ENCODE measurements around the gene WDR7. TPM values are rescaled to one million over a fixed set of nuclear protein-coding genes. Genes with fewer than 3 reads are reported as not detected.

The WDR7 gene
- total RNA-seq, 1 donor from 2014 or later: 67.3 TPM

GRCh38 chr18:56934131-56934530, 283.0 kb downstream of the WDR7 start:
- peaks cover 4 to 5% (median 4%) of the 10 kb centered on the region in 3 donors for H3K36me3 ChIP-seq (ENCODE audit: control insufficient read depth in 3 of 3, insufficient read depth in 3 of 3, low read length in 3 of 3)
- no peak overlapping the region for H3K9ac ChIP-seq (ENCODE audit: low read depth in 1 of 3, low read length in 3 of 3)
- no peaks in the 10 kb centered on the region for H3K9me3 ChIP-seq (ENCODE audit: control insufficient read depth in 3 of 3, low read length in 3 of 3)
- no peak overlapping the region for H3K4me3 ChIP-seq (ENCODE audit: low read length in 3 of 3)
- no peaks in the 10 kb centered on the region for H3K27me3 ChIP-seq (ENCODE audit: control insufficient read depth in 3 of 3, insufficient read depth in 3 of 3, low read length in 3 of 3)
- H3K27ac ChIP-seq (ENCODE audit: low read depth, low read length): no peak overlapping the region
- H3K4me1 ChIP-seq (ENCODE audit: control insufficient read depth in 3 of 3, insufficient read depth in 3 of 3, low read length in 3 of 3): no peaks in the 10 kb centered on the region

DNA sequence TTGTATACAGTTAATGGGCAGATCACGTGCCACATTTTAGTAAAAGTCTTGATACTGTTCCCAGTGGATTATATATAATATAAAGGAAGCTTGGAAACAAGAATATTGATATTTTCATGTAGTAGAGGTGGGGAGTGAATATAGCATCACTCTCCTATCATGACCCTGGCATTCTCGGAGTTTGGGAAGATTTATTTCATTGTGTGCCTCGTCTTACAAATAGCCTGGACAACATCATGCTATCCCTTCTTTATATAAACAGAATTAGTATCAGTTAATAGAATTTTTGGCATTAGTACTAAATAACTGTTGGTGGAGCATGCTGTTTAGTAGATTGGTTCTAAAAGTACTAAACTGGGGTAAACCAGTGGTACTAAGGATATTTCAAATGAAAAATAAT, 283.7 kb downstream of the WDR7 start:
- H3K4me3 ChIP-seq (ENCODE audit: low read length in 3 of 3): no peak overlapping the region
- no peaks in the 10 kb centered on the region for H3K9me3 ChIP-seq (ENCODE audit: control insufficient read depth in 3 of 3, low read length in 3 of 3)
- no peaks in the 10 kb centered on the region for H3K4me1 ChIP-seq (ENCODE audit: control insufficient read depth in 3 of 3, insufficient read depth in 3 of 3, low read length in 3 of 3)
- no peaks in the 10 kb centered on the region for H3K27me3 ChIP-seq (ENCODE audit: control insufficient read depth in 3 of 3, insufficient read depth in 3 of 3, low read length in 3 of 3)
- H3K27ac ChIP-seq (ENCODE audit: low read depth, low read length): no peak overlapping the region
- H3K36me3 ChIP-seq (ENCODE audit: control insufficient read depth in 3 of 3, insufficient read depth in 3 of 3, low read length in 3 of 3): peaks cover 4 to 5% (median 4%) of the 10 kb centered on the region in 3 donors
- H3K9ac ChIP-seq (ENCODE audit: low read depth in 1 of 3, low read length in 3 of 3): no peak overlapping the region

DNA sequence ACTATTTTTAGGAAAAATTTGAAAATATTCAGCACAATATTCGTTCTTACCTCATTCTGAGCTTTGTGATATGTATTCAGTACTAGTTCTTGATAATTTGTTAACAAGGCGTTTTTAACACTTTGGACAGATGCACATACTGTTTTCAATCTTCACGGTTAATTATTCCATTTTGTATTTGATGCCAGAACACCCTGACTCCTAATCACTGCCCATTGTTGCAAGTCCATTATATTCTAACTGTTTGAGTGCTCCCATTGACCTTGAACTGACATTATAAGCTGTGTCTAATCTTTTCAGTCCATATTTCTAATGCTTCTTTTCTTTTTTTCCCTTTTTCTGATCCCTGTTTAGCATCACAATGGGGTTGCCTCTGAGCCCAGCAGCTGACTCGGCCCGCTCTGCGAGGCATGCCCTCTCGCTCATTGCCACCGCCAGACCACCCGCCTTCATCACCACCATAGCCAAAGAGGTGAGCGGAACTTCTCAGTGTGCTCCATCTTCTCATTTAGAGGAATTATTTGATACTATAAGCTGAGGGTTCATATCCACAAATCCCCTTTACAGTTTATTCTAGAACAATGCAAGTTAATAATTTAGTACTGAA, 284.4 kb downstream of the WDR7 start:
- no peak overlapping the region for H3K9ac ChIP-seq (ENCODE audit: low read depth in 1 of 3, low read length in 3 of 3)
- H3K9me3 ChIP-seq (ENCODE audit: control insufficient read depth in 3 of 3, low read length in 3 of 3): no peaks in the 10 kb centered on the region
- H3K36me3 ChIP-seq (ENCODE audit: control insufficient read depth in 3 of 3, insufficient read depth in 3 of 3, low read length in 3 of 3): peaks cover 4 to 5% (median 4%) of the 10 kb centered on the region in 3 donors

DNA sequence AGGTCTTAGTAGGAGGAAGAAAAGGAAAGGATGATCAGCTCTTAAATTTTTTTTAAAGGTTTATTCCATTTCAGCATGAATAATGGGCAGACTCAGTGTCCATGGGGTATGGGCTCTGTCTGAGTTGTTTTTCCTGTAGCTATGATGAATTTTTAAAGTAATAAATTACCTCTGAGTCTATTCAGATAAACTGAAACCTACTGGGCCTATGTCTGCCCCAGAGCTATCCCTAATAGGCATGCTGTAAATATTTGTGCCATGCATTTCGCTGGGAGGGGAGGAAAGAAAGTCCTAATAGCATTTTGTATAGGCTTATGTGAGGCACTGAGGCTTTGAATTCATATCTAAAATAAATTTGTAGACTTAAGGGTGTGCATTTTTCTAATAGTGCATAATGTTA, 285.3 kb downstream of the WDR7 start:
- Histone ChIP-seq H3K27ac (ENCODE audit: low read depth, low read length) (no peak overlapping the region), H3K9me3 (ENCODE audit: control insufficient read depth in 3 of 3, low read length in 3 of 3) (no peaks in the 10 kb centered on the region), H3K4me1 (ENCODE audit: control insufficient read depth in 3 of 3, insufficient read depth in 3 of 3, low read length in 3 of 3) (no peaks in the 10 kb centered on the region), H3K36me3 (ENCODE audit: control insufficient read depth in 3 of 3, insufficient read depth in 3 of 3, low read length in 3 of 3) (peaks cover 4 to 5% (median 4%) of the 10 kb centered on the region in 3 donors), H3K27me3 (ENCODE audit: control insufficient read depth in 3 of 3, insufficient read depth in 3 of 3, low read length in 3 of 3) (no peaks in the 10 kb centered on the region), H3K4me3 (ENCODE audit: low read length in 3 of 3) (no peak overlapping the region), H3K9ac (ENCODE audit: low read depth in 1 of 3, low read length in 3 of 3) (no peak overlapping the region)

More for the DNA sequence above, 284.4 kb downstream of the WDR7 start:
- H3K27ac ChIP-seq (ENCODE audit: low read depth, low read length): no peak overlapping the region
- H3K4me1 ChIP-seq (ENCODE audit: control insufficient read depth in 3 of 3, insufficient read depth in 3 of 3, low read length in 3 of 3): no peaks in the 10 kb centered on the region
- H3K27me3 ChIP-seq (ENCODE audit: control insufficient read depth in 3 of 3, insufficient read depth in 3 of 3, low read length in 3 of 3): no peaks in the 10 kb centered on the region
- H3K4me3 ChIP-seq (ENCODE audit: low read length in 3 of 3): no peak overlapping the region

GRCh38 chr18:56937874-56938430, 286.8 kb downstream of the WDR7 start:
- Histone ChIP-seq H3K9ac (ENCODE audit: low read depth in 1 of 3, low read length in 3 of 3) (no peak overlapping the region), H3K4me1 (ENCODE audit: control insufficient read depth in 3 of 3, insufficient read depth in 3 of 3, low read length in 3 of 3) (no peaks in the 10 kb centered on the region), H3K9me3 (ENCODE audit: control insufficient read depth in 3 of 3, low read length in 3 of 3) (no peaks in the 10 kb centered on the region), H3K36me3 (ENCODE audit: control insufficient read depth in 3 of 3, insufficient read depth in 3 of 3, low read length in 3 of 3) (peaks cover under 1 to 5% (median 5%) of the 10 kb centered on the region in 3 donors), H3K27ac (ENCODE audit: low read depth, low read length) (no peak overlapping the region), H3K4me3 (ENCODE audit: low read length in 3 of 3) (no peak overlapping the region), H3K27me3 (ENCODE audit: control insufficient read depth in 3 of 3, insufficient read depth in 3 of 3, low read length in 3 of 3) (no peaks in the 10 kb centered on the region)

- H3K9me3 ChIP-seq (ENCODE audit: control insufficient read depth in 3 of 3, low read length in 3 of 3): no peaks in the 10 kb centered on the region
- H3K9ac ChIP-seq (ENCODE audit: low read depth in 1 of 3, low read length in 3 of 3): no peak overlapping the region
- no peaks in the 10 kb centered on the region for H3K27me3 ChIP-seq (ENCODE audit: control insufficient read depth in 3 of 3, insufficient read depth in 3 of 3, low read length in 3 of 3)
- no peaks in the 10 kb centered on the region for H3K4me1 ChIP-seq (ENCODE audit: control insufficient read depth in 3 of 3, insufficient read depth in 3 of 3, low read length in 3 of 3)
- no peak overlapping the region for H3K4me3 ChIP-seq (ENCODE audit: low read length in 3 of 3)
- peaks cover 0 to 4% (median 0%) of the 10 kb centered on the region in 3 donors for H3K36me3 ChIP-seq (ENCODE audit: control insufficient read depth in 3 of 3, insufficient read depth in 3 of 3, low read length in 3 of 3)
- no peak overlapping the region for H3K27ac ChIP-seq (ENCODE audit: low read depth, low read length)
These were observed 294.3 kb downstream of the WDR7 start for GRCh38 chr18:56945171-56946083.

GRCh38 chr18:56947236-56947635, 296.1 kb downstream of the WDR7 start:
- no peaks in the 10 kb centered on the region for H3K4me1 ChIP-seq (ENCODE audit: control insufficient read depth in 3 of 3, insufficient read depth in 3 of 3, low read length in 3 of 3)
- H3K27ac ChIP-seq (ENCODE audit: low read depth, low read length): no peak overlapping the region

GRCh38 chr18:56952026-56952425, 300.9 kb downstream of the WDR7 start:
- H3K36me3 ChIP-seq (ENCODE audit: control insufficient read depth in 3 of 3, insufficient read depth in 3 of 3, low read length in 3 of 3): peaks cover 0 to 2% (median 0%) of the 10 kb centered on the region in 3 donors
- H3K4me3 ChIP-seq (ENCODE audit: low read length in 3 of 3): no peak overlapping the region
- H3K9me3 ChIP-seq (ENCODE audit: control insufficient read depth in 3 of 3, low read length in 3 of 3): no peaks in the 10 kb centered on the region
- H3K4me1 ChIP-seq (ENCODE audit: control insufficient read depth in 3 of 3, insufficient read depth in 3 of 3, low read length in 3 of 3): no peaks in the 10 kb centered on the region
- H3K27ac ChIP-seq (ENCODE audit: low read depth, low read length): no peak overlapping the region
- H3K27me3 ChIP-seq (ENCODE audit: control insufficient read depth in 3 of 3, insufficient read depth in 3 of 3, low read length in 3 of 3): no peaks in the 10 kb centered on the region
- H3K9ac ChIP-seq (ENCODE audit: low read depth in 1 of 3, low read length in 3 of 3): no peak overlapping the region

More at GRCh38 chr18:56947236-56947635, 296.1 kb downstream of the WDR7 start:
- no peak overlapping the region for H3K4me3 ChIP-seq (ENCODE audit: low read length in 3 of 3)
- no peak overlapping the region for H3K9ac ChIP-seq (ENCODE audit: low read depth in 1 of 3, low read length in 3 of 3)
- no peaks in the 10 kb centered on the region for H3K9me3 ChIP-seq (ENCODE audit: control insufficient read depth in 3 of 3, low read length in 3 of 3)
- peaks cover 0 to 2% (median 0%) of the 10 kb centered on the region in 3 donors for H3K36me3 ChIP-seq (ENCODE audit: control insufficient read depth in 3 of 3, insufficient read depth in 3 of 3, low read length in 3 of 3)
- no peaks in the 10 kb centered on the region for H3K27me3 ChIP-seq (ENCODE audit: control insufficient read depth in 3 of 3, insufficient read depth in 3 of 3, low read length in 3 of 3)

DNA sequence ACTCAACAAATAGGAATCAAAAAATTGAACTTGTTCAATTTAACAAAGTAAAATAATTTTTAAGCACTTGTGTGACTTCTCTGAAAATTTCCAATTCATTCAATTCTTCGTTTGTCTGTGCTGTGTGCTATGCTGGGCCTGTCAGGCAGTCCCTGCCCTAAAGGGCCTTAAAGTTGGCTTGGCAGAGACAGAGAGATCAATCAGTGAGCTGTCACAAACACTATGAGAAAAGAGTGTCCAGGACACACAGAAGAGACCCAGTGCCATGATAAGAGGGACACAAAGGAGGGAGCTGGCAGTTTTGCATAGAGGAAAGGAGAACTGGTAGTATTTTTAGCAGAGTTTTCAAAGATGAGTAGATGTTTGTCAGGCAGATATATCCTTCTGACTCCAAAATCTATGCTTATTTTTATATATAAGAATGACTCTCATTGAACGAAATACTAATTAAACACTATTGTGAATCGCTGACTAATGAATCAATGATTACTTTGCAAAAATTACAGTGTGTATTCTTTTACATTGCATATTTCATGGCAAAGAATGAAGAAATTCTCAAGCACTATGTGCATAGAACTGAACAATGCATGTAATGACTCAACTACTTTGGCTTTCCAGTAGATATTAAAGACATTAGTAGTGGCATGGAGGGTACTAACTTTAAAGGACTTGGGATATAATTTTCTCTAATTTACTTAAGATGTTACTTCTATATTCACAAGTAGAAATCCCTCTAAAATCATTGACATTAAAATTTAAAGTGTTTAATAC, 302.5 kb downstream of the WDR7 start:
- no peaks in the 10 kb centered on the region for H3K27me3 ChIP-seq (ENCODE audit: control insufficient read depth in 3 of 3, insufficient read depth in 3 of 3, low read length in 3 of 3)
- H3K4me1 ChIP-seq (ENCODE audit: control insufficient read depth in 3 of 3, insufficient read depth in 3 of 3, low read length in 3 of 3): no peaks in the 10 kb centered on the region
- H3K27ac ChIP-seq (ENCODE audit: low read depth, low read length): no peak overlapping the region
- H3K9ac ChIP-seq (ENCODE audit: low read depth in 1 of 3, low read length in 3 of 3): no peak overlapping the region
- no peaks in the 10 kb centered on the region for H3K9me3 ChIP-seq (ENCODE audit: control insufficient read depth in 3 of 3, low read length in 3 of 3)
- no peak overlapping the region for H3K4me3 ChIP-seq (ENCODE audit: low read length in 3 of 3)
- H3K36me3 ChIP-seq (ENCODE audit: control insufficient read depth in 3 of 3, insufficient read depth in 3 of 3, low read length in 3 of 3): peaks cover 0 to 1% (median 0%) of the 10 kb centered on the region in 3 donors
